Activated CD4-positive, CD25-positive, alpha-beta regulatory T cell treated with anti-CD3 and anti-CD28 coated beads, Interleukin-2, amount 50 U/mL, for 16 hours (primary cell): ENCODE data around the gene ANKRD49.

Experiments
- DNase-seq: peaks from one replicate; pipeline ENCODE4 v3.0.0-alpha.2; 2020; ENCODE audit warnings: low read depth, low spot score

Gene ANKRD49

GRCh38 chr11:94544646-94545263 is 51.0 kb downstream of the ANKRD49 start:
- no peak for DNase-seq

DNA sequence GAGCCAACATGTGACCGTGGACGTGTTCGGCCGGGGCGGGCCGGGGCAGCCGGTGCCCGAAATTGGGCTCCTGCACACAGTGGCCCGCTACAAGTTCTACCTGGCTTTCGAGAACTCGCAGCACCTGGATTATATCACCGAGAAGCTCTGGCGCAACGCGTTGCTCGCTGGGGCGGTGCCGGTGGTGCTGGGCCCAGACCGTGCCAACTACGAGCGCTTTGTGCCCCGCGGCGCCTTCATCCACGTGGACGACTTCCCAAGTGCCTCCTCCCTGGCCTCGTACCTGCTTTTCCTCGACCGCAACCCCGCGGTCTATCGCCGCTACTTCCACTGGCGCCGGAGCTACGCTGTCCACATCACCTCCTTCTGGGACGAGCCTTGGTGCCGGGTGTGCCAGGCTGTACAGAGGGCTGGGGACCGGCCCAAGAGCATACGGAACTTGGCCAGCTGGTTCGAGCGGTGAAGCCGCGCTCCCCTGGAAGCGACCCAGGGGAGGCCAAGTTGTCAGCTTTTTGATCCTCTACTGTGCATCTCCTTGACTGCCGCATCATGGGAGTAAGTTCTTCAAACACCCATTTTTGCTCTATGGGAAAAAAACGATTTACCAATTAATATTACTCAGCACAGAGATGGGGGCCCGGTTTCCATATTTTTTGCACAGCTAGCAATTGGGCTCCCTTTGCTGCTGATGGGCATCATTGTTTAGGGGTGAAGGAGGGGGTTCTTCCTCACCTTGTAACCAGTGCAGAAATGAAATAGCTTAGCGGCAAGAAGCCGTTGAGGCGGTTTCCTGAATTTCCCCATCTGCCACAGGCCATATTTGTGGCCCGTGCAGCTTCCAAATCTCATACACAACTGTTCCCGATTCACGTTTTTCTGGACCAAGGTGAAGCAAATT is 51.7 kb downstream of the ANKRD49 start:
- no peak for DNase-seq

GRCh38 chr11:94546162-94546470 is 52.3 kb downstream of the ANKRD49 start:
- no peak for DNase-seq

- DNase-seq = no peak
These were observed 53.1 kb downstream of the ANKRD49 start for GRCh38 chr11:94546886-94547285.

DNA sequence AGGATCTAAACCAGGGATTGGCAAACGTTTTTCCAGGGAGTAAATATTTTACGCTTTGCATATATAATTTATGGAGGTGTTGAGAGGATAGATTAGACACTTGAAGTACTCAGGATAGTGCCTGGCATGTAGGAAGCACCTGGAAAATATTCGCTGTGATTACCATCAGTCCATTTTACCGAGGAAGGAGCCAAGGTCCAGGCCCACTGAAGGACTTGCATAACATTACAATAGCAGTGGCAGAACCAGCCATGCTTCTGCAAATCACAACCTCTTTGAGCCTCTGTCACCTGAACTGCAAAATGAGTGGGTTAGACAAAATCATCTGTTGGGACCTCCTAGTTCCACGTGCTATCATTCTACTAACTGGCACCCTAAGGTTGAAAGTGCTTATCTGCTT is 55.4 kb downstream of the ANKRD49 start:
- DNase-seq = no peak
